Thymus (tissue), 11 donors: Measurements from ENCODE around the gene TREML1. TPM values are rescaled to one million over a fixed set of nuclear protein-coding genes. Genes with fewer than 3 reads are reported as not detected.
"Not testable (repeated sequence)": the region's sequence is repeated elsewhere in the genome, so short reads cannot be mapped to it uniquely, and the experiment has no call there.

Source experiments
- DNase-seq, 9 donors: peaks; one replicate each; pipeline ENCODE4 v3.0.0-alpha.2; 2013; ENCODE audit warnings: low spot score in 9 of 9, low read depth in 6 of 9, missing footprints in 1 of 9
- H3K27ac ChIP-seq, 2 donors: one replicate each; pipeline ENCODE4 v1.5.1; 2013; ENCODE audit warnings: control low read depth in 1 of 2, low read depth in 1 of 2, low read length in 1 of 2, mild to moderate bottlenecking in 1 of 2, moderate library complexity in 1 of 2
- H3K27me3 ChIP-seq, 2 donors: one replicate each; pipeline ENCODE4 v1.5.1; 2013; ENCODE audit warnings: low read length in 1 of 2; ENCODE audit not compliant: control insufficient read depth in 2 of 2, insufficient read depth in 1 of 2
- H3K36me3 ChIP-seq, 2 donors: one replicate each; pipeline ENCODE4 v1.5.1; 2013; ENCODE audit warnings: low read length in 1 of 2, mild to moderate bottlenecking in 1 of 2, moderate library complexity in 1 of 2; ENCODE audit not compliant: control insufficient read depth in 2 of 2, insufficient read depth in 2 of 2
- H3K4me1 ChIP-seq, 2 donors: one replicate each; pipeline ENCODE4 v1.5.1; 2013; ENCODE audit warnings: low read length in 2 of 2; ENCODE audit not compliant: control insufficient read depth in 2 of 2, insufficient read depth in 2 of 2
- H3K4me3 ChIP-seq, 2 donors: one replicate each; pipeline ENCODE4 v1.5.1; 2013; ENCODE audit warnings: low read length in 2 of 2, control low read depth in 1 of 2, mild to moderate bottlenecking in 1 of 2
- H3K9me3 ChIP-seq, 2 donors: one replicate each; pipeline ENCODE4 v1.5.1; 2013; ENCODE audit warnings: low read length in 1 of 2, mild to moderate bottlenecking in 1 of 2; ENCODE audit not compliant: control insufficient read depth in 2 of 2, insufficient read depth in 1 of 2
- WGBS: extraction: QIAGEN DNeasy Blood & Tissue Kit; methylation state at CpG from one replicate; pipeline ENCODE4 v1.1.7; 2013; 5-methylcytosine and 5-hydroxymethylcytosine counted together
- polyA plus RNA-seq: library from polyadenylated mRNA; stranded (reverse); fragments of 200-250 nt; gene quantifications from one replicate; pipeline ENCODE4 v1.2.3, GENCODE V29; 2013
- total RNA-seq: library from RNA; stranded (reverse); fragments of 120-200 nt; gene quantifications from one replicate; pipeline ENCODE4 v1.2.4, GENCODE V29; 2013
- donor health status: healthy.

Gene TREML1
- total and polyA plus RNA-seq, 2 donors: 2.3 to 3.1 TPM

DNA sequence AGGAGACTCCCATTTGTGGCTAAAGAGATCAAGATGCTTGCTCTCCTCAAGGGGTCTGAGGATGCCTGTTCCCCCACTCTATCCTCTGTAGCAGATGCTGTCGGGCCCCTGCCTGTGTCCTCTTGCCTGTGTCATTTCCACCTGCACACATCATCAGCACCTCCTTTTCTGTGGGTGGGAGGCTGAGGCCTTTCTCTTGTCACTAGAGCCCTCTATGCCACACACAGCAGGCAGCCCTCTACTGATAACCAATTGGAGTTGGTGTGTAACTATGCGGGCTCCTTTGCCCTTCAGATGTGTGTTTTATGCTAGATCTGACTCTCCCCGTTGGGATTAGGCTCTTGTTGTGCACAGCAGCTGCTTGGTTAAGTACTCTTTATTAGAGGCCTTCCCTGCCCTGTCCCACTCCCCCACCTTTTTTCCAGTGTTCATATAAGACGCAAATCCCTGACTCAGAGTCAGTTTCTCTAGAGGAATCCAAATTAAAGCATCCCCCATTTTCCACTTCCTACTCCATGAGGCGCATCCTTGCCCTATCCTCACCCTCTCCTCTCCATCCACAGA is 39.1 kb upstream of the TREML1 start:
- H3K4me3 ChIP-seq: no peak overlapping the region
- DNase-seq: no peak
- no peak overlapping the region for H3K27ac ChIP-seq
- H3K27me3 ChIP-seq: no peaks in the 10 kb centered on the region
- H3K36me3 ChIP-seq: peaks cover 6 to 14% of the 10 kb centered on the region in 2 donors
- peaks cover 0 to 2% of the 10 kb centered on the region in 2 donors for H3K4me1 ChIP-seq
- 96% methylated on average over 5 of the region's 5 CpGs for WGBS
- H3K9me3 ChIP-seq: peaks cover 0 to 14% of the 10 kb centered on the region in 2 donors

DNA sequence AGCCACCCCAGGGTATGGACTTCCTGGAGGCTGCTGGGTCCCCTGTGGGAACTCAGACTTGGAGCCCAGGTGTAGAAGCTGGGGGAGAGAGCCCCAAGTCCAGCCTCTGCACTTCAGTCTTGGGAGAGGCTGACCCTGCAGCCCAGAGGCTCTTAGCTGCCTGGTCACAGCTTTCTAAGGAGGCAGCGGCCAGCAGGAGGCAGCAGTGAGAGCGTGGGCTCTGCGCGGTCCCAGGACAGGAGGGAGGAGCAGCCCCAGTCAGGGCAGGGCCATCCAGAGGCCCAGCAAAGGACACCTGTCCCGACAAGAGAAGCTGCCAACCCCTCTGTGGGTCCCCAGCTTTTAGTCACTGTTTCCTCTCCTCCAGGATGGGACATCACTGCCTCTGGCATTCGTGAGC is 37.4 kb upstream of the TREML1 start:
- 56% methylated on average over 6 of the region's 6 CpGs for WGBS
- Histone ChIP-seq H3K4me3 (no peak overlapping the region), H3K27me3 (no peaks in the 10 kb centered on the region), H3K4me1 (no peaks in the 10 kb centered on the region), H3K27ac (no peak overlapping the region), H3K36me3 (peaks cover 6 to 12% of the 10 kb centered on the region in 2 donors), H3K9me3 (peaks cover 0 to 14% of the 10 kb centered on the region in 2 donors)
- peak in 2 of 9 donors; percentile 17 to 25 for DNase-seq

DNA sequence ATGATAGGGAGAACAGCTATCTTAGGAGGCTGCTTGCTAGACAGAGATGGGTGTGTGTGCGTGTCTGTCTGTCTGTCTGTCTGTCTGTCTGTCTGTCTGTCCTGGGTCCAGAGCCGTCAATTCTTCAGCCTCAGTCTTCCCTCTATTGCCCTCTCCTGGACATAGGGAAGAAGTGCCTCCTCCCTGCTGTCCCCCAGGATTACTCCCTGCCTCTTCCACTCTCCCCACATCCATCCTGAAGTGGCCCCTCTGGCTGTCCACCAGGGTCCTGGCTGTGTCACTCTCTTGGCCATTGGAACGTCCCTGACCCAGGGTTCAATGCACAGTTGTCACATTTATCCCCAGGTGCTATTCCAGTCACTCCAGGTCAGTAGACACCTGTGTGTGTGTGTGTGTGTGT is 36.6 kb upstream of the TREML1 start:
- H3K27ac ChIP-seq: no peak overlapping the region
- no peak for DNase-seq
- H3K36me3 ChIP-seq: peaks cover 6 to 12% of the 10 kb centered on the region in 2 donors
- H3K27me3 ChIP-seq: no peaks in the 10 kb centered on the region
- peaks cover 0 to 14% of the 10 kb centered on the region in 2 donors for H3K9me3 ChIP-seq
- H3K4me1 ChIP-seq: peaks cover 0 to 5% of the 10 kb centered on the region in 2 donors
- H3K4me3 ChIP-seq: no peak overlapping the region
- WGBS: 96% methylated on average over 3 of the region's 3 CpGs

- WGBS: 98% methylated on average over 2 of the region's 2 CpGs
- H3K27me3 ChIP-seq: no peaks in the 10 kb centered on the region
- no peak for DNase-seq
- H3K9me3 ChIP-seq: peaks cover 0 to 14% of the 10 kb centered on the region in 2 donors
- peaks cover 6% of the 10 kb centered on the region in 2 donors for H3K36me3 ChIP-seq
- H3K4me3 ChIP-seq: no peak overlapping the region
- H3K4me1 ChIP-seq: peaks cover 0 to 5% of the 10 kb centered on the region in 2 donors
- H3K27ac ChIP-seq: no peak overlapping the region
Observed at GRCh38 chr6:41189967-41190366, 35.8 kb upstream of the TREML1 start.

DNA sequence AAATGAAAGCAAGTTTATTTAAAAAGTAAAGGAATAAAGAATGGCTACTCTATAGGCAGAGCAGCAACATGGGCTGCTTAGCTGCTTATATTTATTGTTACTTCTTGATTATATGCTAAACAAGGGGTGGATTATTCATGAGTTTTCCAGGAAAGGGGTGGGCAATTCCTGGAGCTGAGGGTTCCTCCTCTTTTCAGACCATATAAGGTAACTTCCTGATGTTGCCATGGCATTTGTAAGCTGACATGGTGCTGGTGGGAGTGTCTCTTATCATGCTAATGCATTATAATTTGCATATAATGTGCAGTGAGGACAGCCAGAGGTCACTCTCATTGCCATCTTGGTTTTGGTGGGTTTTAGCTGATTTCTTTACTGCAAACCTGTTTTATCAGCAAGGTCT is 34.9 kb upstream of the TREML1 start:
- not testable (repeated sequence) for H3K27me3 ChIP-seq, H3K4me1 ChIP-seq, DNase-seq, H3K4me3 ChIP-seq, H3K27ac ChIP-seq, H3K36me3 ChIP-seq
- peaks cover 0 to 14% of the 10 kb centered on the region in 2 donors for H3K9me3 ChIP-seq

DNA sequence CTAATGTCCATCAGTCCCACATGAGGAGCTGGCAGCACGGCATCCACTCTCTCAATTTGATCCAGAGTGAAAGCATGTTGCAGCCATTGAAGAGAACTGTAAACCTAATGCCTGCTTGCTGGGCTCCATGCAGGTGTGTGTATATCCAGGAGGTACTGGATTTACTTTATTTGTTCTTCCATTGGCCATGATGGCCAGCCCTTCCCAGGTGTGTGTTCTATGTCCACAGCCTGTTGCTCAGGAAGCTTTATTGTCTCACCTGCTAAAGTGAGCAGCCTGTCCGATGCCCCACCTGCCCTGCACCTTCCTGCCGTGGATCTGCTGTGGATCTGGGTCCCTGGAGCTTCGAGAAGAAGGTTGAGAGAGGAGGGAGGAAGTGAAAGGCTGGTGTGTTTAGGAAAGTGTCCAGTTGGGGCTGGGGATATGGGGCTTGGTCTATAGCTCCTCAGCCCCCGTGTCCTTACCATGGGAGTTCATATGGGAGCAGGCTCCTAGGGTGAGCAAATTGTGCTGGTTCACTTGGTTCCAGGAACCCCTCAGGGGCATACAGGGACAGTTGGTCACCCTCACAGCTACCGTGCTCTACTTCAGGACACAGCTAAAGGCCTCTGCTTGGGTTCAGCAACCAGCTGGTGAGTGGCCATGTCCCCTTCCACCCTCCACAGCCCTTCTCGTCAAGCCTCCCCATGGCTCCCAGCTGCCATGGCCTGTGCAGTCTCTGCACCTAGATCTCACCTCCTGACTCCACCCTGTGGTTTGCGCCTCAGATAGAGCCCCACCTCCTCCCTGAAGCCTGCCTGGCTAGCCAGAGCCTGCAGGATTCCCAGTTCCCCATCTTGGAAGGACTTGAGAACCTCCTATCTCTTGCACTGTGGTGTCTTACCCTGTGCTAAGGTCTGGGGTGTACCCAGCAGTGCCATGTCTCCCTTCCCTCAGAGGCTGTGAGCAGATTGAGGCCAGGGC is 34.1 kb upstream of the TREML1 start:
- 94% methylated on average over 8 of the region's 8 CpGs for WGBS
- DNase-seq: no peak
- Histone ChIP-seq H3K4me3 (no peak overlapping the region), H3K9me3 (peaks cover 0 to 14% of the 10 kb centered on the region in 2 donors), H3K27ac (no peak overlapping the region), H3K4me1 (peaks cover 0 to 5% of the 10 kb centered on the region in 2 donors), H3K27me3 (no peaks in the 10 kb centered on the region), H3K36me3 (no peaks in the 10 kb centered on the region)

GRCh38 chr6:41186031-41186562 is 31.9 kb upstream of the TREML1 start:
- H3K4me3 ChIP-seq: no peak overlapping the region
- no peak for DNase-seq
- H3K36me3 ChIP-seq: no peaks in the 10 kb centered on the region
- peaks cover 0 to 16% of the 10 kb centered on the region in 2 donors for H3K4me1 ChIP-seq
- H3K27ac ChIP-seq: no peak overlapping the region
- WGBS: 71% methylated on average over 10 of the region's 10 CpGs
- no peaks in the 10 kb centered on the region for H3K27me3 ChIP-seq
- H3K9me3 ChIP-seq: peaks cover 0 to 14% of the 10 kb centered on the region in 2 donors

DNA sequence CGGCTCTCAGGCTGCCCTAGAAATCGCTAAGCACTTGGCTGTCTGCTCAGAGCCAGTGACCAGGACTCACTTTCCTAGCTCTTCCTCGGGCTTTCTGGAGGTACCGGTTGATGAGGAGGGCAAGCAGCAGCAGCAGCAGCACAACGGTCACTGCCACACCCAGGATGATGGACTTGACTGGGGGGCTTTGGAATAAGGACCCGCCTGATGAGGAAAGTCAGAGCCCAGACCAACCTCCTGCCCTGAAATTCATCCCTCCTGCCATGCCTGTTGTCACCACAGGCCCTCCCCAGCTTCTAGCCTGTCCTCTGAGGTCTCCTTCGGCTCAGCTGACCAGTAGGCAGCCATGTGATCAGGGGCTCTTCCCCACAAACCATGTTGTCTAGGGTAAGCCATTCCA is 30.6 kb upstream of the TREML1 start:
- DNase-seq: no peak
- H3K9me3 ChIP-seq: peaks cover 0 to 4% of the 10 kb centered on the region in 2 donors
- WGBS: 96% methylated on average over 7 of the region's 7 CpGs
- H3K27ac ChIP-seq: no peak overlapping the region
- H3K4me1 ChIP-seq: peaks cover 0 to 16% of the 10 kb centered on the region in 2 donors
- H3K4me3 ChIP-seq: no peak overlapping the region
- no peaks in the 10 kb centered on the region for H3K27me3 ChIP-seq
- no peaks in the 10 kb centered on the region for H3K36me3 ChIP-seq
